ENCODE measurements around the gene WWTR1. TPM values are rescaled to one million over a fixed set of nuclear protein-coding genes. Genes with fewer than 3 reads are reported as not detected.

The WWTR1 gene
- total RNA-seq, 1 donor from 2014 or later: 52.0 TPM

DNA sequence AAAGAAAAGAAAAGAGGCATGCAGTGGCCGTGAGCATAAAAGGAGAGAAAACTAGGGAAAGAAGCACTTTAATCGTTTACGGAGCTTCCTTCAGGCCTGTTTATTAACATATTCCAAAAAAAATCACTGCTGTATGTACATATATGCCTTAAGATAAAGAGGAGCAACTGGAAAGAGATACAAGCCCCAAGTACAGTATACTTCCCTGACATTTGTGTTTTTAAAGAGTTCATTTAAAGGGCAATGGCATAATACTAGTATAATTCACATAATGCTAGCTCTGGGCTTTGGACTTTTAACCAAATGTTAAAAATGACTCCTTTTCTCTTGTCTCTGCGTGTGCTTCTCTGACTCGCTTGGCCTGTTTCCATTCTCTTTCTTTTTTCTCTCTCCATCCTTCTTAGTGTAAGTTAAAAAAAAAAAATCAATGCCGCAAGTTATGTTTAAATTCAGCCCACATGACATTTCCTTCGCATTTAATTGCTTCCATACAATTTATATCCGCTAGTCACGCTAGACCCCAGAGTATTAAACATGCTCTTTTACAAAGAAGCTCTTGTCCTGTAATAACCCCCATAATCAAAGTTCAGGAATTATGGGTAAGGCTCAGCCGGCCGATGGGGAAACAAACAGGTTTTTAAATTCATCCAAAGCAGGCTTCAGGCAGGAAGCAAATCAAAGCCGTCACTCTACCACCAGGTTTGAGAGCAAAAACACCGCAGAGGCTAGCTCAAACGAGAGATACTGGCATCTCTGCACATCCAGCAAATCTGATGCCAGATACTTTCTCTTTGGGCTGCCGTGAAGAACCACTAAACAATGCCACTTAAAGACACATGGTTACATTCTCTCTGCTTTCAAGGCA is 19.4 kb downstream of the WWTR1 start:
- DNase-seq (ENCODE audit: low read depth): no peak
- peak overlapping the region; percentile 5 for H3K4me3 ChIP-seq (ENCODE audit: low read depth, low read length)
- TF ChIP-seq, protein P1, sequence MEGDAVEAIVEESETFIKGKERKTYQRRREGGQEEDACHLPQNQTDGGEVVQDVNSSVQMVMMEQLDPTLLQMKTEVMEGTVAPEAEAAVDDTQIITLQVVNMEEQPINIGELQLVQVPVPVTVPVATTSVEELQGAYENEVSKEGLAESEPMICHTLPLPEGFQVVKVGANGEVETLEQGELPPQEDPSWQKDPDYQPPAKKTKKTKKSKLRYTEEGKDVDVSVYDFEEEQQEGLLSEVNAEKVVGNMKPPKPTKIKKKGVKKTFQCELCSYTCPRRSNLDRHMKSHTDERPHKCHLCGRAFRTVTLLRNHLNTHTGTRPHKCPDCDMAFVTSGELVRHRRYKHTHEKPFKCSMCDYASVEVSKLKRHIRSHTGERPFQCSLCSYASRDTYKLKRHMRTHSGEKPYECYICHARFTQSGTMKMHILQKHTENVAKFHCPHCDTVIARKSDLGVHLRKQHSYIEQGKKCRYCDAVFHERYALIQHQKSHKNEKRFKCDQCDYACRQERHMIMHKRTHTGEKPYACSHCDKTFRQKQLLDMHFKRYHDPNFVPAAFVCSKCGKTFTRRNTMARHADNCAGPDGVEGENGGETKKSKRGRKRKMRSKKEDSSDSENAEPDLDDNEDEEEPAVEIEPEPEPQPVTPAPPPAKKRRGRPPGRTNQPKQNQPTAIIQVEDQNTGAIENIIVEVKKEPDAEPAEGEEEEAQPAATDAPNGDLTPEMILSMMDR (conservative IDR thresholded peaks at IDR 0.05; ENCODE audit: low read depth, low read length): no peak

DNA sequence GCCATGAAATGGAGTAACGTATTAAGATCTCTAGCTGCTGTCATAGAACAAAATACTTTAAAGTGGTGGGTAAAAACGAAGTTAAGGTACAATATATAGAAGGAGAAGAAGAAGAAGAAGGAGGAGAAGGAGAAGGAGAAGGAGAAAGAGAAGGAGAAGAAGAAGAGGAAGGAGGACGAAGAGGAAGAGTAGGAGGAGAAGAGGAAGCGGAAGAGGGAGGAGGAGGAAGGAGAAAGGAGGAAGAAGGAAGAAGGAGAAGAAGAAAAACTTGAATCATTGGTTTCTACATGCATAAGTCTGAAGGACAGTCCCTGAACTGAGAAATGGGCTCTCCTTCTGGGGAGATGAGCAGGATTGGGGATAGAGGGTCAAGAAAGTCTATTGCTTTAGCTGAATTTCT is 22.4 kb downstream of the WWTR1 start:
- no peak overlapping the region for H3K4me3 ChIP-seq (ENCODE audit: low read depth, low read length)
- TF ChIP-seq, protein P1 (conservative IDR thresholded peaks at IDR 0.05; ENCODE audit: low read depth, low read length): no peak
- DNase-seq (ENCODE audit: low read depth): no peak

DNA sequence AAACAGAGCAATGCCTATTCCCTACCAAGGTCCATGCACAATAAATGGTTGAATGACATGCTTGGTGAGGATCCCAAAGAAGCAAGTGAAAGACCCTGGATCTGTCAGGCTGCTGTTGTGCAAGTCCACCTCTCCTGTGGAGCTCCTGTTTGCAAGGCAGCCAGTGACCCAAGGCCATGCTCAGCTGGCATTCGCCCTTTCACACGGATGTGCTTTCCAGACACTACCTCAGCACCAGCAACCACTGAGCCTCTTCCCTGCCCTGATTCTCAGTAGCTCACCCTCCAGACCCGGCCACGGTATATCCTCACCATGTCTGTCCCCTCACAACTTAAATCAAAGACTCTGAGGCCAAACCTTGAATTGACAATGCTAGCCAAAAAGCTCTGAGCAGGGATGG is 23.3 kb downstream of the WWTR1 start:
- TF ChIP-seq, protein P1 (conservative IDR thresholded peaks at IDR 0.05; ENCODE audit: low read depth, low read length): no peak
- no peak for DNase-seq (ENCODE audit: low read depth)
- H3K4me3 ChIP-seq (ENCODE audit: low read depth, low read length): no peak overlapping the region

DNA sequence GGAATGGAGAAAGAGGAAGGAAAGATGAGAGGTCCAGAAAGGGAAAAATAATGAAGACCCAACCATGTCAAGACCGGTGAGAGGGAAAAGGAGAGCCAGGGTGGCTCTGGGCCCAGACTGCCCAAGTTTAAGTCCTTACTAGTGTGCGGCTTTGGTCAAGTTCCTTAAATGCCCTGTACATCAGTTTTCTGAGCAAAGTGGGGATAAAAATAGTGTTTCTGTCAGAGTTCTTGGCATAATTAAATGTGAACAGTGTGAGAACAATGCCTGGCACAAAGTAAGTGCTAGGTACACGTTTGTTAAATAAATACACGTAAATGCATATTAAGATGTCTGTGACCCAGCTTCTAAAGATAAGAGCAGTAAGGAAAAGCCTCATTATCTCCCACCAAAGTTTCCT is 23.8 kb downstream of the WWTR1 start:
- DNase-seq (ENCODE audit: low read depth): no peak
- H3K4me3 ChIP-seq (ENCODE audit: low read depth, low read length): no peak overlapping the region
- TF ChIP-seq, protein P1 (conservative IDR thresholded peaks at IDR 0.05; ENCODE audit: low read depth, low read length): no peak

DNA sequence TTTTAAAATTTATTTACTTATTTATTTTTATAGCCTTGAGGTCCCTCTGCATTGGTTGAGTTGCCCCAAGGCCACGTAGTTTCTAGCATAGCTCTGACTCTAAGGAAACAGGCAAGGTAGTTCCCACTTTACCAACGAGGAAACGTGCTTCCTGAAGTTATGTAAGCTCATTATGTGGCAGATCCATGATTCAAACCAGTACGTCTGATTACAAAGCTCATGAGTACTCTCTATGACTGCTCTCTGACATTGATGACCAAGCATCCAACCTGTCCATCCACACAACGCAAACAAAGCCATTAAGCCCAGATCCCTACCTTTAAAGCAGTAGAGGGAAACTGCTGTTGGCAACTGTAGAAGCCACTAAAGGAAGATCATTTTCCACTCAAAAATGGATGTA is 25.6 kb downstream of the WWTR1 start:
- DNase-seq (ENCODE audit: low read depth): no peak
- TF ChIP-seq, protein P1 (conservative IDR thresholded peaks at IDR 0.05; ENCODE audit: low read depth, low read length): no peak
- H3K4me3 ChIP-seq (ENCODE audit: low read depth, low read length): no peak overlapping the region

DNA sequence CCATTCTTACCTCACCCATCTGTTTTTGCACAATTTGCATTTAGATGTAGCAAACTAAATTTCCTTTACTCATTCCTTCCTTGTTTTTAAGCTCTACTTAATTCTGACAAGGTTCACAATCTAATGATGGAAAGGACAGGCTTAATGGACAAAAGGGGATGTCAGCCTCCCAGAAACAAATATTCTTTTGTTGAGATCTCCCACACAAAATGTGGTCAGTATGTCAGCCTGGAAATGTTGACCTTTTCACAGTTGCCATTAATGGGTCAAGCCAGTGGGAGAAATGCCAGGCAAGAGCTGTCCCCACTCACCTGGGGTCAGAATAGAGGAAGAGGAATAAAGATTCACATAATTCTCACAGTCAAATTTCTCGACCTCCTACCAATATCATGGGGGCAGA is 27.0 kb downstream of the WWTR1 start:
- DNase-seq (ENCODE audit: low read depth): no peak
- no peak overlapping the region for H3K4me3 ChIP-seq (ENCODE audit: low read depth, low read length)
- TF ChIP-seq, protein P1 (conservative IDR thresholded peaks at IDR 0.05; ENCODE audit: low read depth, low read length): no peak
